GM19025 (cell line): Measurements from ENCODE around the gene LDLRAP1.
A peak's percentile ranks its signal among the peaks of the same experiment; 100 is the strongest.
"Not testable (repeated sequence)": the region's sequence is repeated elsewhere in the genome, so short reads cannot be mapped to it uniquely, and the experiment has no call there.

Source experiments
- ATAC-seq: cut with Tn5 transposase; IDR thresholded peaks from one replicate; pipeline ENCODE4 v1.9.1; 2021; ENCODE audit warnings: mild to moderate bottlenecking, low read depth, moderate library complexity; ENCODE audit not compliant: unreplicated experiment

The LDLRAP1 gene

DNA sequence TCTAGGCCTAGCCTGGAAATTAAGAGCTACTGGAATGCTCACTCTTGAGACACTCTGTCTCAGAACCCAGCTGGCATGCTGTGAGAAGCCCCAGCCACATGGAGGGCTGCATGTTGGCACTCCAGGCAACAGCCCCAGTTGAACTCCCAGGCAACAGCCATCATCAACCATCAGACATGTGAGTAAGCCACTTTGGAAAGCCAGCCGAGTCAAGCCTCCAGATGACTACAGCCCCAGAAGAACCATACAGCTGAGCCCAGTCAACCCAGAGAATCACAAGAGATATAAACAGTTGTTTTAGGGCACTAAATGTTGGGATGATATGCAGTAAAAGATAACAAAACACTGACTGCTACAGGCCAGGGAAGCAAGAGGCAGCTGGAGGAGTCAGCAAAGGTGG lies 55.5 kb downstream of the LDLRAP1 start:
- no peak for ATAC-seq

DNA sequence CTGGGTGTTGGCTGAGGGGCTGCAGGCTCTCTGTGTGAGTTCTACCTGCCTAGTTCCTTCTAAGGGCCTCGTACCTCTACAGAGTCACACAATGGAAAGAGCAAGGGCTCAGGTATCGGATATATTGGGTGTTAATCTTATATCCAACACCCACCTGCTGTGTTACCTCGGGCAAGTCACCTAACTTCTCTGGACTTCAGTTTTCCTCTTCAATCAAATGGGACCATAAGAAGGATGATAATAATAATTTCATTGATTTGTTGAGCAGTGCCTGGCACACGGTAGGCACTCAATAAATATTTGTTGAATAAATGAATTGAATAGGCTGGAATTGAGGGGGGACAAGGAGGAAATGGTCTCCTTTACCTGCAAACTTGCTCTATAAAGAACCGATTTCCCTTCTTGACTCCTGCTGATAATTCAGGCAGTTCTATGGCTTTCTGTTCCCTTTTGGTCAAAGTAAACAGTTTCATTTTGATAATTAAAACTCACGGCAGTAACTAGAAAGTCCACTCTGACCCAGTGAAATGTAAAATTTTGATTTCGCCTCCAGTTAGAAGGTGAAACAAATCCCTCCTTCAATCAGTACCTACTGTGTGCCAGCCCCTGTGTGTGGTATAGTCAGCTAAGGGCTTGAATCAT lies 56.7 kb downstream of the LDLRAP1 start:
- ATAC-seq, result no peak

DNA sequence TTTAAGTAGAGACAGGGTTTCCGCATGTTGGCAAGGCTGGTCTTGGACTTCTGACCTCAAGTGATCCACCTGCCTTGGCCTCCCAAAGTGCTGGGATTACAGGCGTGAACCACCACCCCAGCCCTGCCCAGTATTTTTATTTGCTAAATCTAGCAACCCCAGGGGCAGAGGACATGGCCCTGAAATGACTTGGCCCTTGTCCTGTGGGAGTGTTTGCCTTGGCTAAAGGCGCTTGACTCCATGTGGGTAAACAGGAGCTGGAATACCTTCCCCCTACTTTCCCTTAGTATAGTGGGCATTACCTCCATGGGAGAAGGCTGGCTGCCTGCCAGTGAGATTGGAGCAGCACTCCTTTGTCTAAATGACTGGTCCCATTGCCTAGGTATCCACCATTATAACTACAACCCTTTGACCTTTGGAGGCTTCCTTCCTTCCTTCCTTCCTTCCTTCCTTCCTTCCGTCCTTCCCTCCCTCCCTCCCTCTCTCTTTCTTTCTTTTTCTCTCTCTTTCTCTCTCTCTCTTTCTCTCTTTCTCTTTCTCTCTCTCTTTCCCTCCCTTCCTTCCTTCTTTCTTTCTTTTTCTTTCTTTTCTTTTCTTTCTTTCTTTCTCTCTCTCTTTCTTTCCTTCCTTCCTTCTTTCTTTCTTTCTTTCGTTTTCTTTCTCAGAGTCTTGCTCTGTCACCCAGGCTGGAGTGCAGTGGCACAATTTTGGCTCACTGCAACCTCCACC lies 57.7 kb downstream of the LDLRAP1 start:
- ATAC-seq, result not testable (repeated sequence)

GRCh38 chr1:25603779-25604538 lies 60.6 kb downstream of the LDLRAP1 start:
- ATAC-seq, result not testable (repeated sequence)

DNA sequence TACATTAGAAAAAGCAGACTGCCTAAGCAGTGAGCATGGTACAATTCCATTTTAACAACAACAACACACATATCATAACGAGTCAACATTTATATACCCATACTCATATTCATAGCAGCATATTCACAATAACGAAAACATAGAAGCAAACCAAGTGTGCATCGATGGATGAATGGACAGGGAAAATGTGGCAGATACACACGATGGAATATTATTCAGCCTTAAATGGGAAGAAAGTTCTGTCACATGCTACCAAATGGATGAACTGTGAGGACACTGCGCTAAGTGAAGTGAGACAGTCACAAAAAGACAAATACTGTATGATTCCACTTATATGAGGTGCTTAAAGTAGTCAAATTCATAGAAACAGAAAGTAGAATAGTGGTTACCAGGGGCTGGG lies 63.7 kb downstream of the LDLRAP1 start:
- ATAC-seq, result no peak

GRCh38 chr1:25608488-25609178 lies 65.2 kb downstream of the LDLRAP1 start:
- ATAC-seq, result peak; percentile 66

GRCh38 chr1:25609921-25610320 lies 66.5 kb downstream of the LDLRAP1 start:
- no peak for ATAC-seq

GRCh38 chr1:25610822-25611630 lies 67.6 kb downstream of the LDLRAP1 start:
- ATAC-seq, result no peak

- no peak for ATAC-seq
Observed at GRCh38 chr1:25611843-25612242, 68.4 kb downstream of the LDLRAP1 start.

DNA sequence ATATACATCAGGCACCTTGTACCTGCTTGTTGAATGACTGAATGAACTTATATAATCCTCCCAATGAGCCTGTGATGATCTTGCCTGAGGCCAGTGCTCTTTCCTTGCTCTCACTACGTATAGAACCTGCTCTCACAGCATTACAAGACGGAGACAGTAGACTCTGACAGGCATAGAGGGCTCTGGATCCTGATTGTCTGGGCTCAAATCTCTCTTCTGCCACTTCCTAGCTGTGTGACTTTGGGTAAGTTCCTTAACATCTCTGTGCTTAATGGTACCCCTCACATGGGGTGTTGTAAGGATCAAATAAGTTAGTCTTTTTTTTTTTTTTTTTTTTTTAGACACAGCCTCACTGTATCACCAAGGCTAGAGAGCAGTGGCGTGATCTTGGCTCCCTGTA lies 69.0 kb downstream of the LDLRAP1 start:
- ATAC-seq, result no peak

GRCh38 chr1:25613091-25613490 lies 69.7 kb downstream of the LDLRAP1 start:
- no peak for ATAC-seq

DNA sequence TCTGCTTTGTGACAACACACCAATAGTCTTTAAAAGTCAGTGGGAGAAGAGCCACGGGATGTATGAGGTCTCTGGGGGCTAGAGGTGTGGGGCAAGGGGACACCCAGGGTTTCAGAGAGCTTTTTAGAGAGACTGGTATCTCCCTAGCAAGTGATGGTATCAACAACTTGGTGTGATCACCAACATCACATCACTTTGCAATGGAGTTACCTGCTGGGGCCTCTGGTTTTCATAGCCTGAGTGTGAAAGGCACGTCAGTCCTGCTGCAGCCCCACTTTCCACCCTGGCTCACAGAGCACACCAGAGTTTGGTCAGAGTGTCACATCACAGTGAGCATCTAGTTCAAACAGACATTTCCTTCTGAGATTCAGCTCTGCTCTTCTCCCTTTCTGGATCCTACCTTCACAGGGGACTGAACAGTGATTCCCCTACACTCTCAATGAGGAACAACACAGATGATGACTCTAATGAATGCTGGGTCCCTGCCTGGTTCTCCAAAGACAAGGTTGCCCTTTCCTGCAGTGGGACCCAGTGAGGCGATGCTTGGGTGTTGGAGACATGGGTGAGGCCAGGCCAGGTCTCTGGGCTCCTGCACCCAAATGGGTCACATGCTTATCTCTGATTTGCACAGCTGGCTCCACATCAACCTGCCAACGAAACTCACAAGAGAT lies 71.2 kb downstream of the LDLRAP1 start:
- ATAC-seq, result no peak

DNA sequence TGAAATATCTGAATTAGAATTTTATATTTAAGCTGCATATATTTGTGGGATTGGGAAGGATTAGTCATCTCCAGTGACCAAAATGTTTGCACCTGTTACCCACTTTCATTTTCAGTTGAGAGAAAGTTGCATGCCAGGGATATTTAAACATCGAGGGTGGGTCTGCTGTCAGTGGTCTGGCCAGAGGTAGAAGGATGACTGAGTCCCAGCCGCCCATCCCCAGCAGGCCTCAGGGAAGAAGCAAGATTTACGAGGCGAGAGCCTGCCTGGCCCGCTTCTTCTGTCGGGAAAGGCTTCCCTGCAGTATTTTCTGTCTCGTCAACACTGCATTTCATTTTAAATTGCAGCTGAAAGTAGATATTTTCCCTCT lies 71.8 kb downstream of the LDLRAP1 start:
- ATAC-seq, result no peak

GRCh38 chr1:25615563-25616094 lies 72.2 kb downstream of the LDLRAP1 start:
- no peak for ATAC-seq

GRCh38 chr1:25616095-25616986 lies 72.9 kb downstream of the LDLRAP1 start, which contains the start of gene MAN1C1:
TSS of gene MAN1C1 (plus strand) at chr1:25616791. CDS start at chr1:25617798, 1,007 bp downstream.
- ATAC-seq, result peak; percentile 66

DNA sequence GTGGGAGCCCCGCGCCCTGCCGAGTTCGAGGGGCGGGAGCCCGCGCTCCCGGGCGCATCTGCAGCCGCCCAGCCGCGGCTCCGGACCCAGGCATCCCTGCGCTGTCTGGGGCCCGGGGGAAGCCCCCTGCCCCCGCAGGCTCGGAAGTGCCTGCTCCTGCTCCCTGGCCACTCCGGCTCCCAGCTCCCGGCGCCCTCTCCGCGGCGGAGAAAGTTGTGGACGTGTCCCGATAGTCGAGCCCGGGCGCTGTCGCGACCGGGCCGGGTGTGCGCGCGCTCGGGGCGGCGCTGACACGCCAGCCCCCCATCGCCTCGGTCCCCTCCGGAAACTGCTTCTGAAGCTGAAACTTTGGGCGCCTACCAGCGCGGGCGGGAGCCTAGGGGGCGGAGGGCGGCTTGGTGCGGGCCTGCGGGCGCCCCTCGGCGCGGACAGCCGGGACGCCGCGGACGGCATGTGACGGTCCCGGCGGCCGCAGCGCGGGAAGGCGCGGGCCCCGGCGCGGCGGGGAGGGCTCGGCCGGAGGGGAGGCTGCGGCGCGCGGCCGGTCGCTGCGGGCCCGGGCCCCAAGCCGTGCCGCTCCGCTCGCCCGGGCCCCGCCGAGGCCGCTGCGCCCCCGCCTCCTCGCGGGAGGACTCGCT lies 73.7 kb downstream of the LDLRAP1 start:
- ATAC-seq, result peak; percentile 8

DNA sequence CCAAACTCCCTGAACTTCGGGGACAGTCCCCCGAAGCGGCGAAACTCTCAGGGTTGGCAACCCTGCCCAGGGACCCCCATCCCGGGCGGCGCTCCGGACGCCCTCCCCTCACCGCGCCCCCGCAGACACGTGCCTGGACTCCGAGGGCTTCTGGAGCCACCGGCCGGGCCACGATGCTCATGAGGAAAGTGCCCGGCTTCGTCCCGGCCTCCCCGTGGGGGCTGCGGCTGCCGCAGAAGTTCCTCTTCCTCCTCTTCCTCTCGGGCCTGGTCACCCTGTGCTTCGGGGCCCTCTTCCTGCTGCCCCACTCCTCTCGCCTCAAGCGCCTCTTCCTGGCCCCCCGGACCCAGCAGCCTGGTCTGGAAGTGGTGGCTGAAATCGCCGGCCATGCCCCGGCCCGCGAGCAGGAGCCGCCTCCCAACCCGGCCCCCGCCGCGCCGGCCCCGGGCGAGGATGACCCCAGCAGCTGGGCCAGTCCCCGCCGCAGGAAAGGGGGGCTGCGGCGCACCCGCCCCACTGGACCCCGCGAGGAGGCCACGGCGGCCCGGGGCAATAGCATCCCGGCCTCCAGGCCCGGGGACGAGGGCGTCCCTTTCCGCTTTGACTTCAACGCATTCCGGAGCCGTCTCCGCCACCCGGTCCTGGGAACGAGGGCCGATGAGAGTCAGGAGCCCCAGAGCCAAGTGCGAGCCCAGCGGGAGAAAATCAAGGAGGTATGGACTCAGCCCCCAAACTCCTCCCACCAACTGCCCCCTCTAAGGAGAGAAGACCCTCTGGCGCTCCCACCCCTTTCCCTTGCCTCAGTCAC lies 74.4 kb downstream of the LDLRAP1 start:
- no peak for ATAC-seq
